ENCODE results near the gene KRT34.
A peak's percentile ranks its signal among the peaks of the same experiment; 100 is the strongest.
"Not testable (repeated sequence)": the region's sequence is repeated elsewhere in the genome, so short reads cannot be mapped to it uniquely, and the experiment has no call there.

The KRT34 gene

GRCh38 chr17:41352597-41353366 lies 29.3 kb downstream of the KRT34 start:
- no peak for TF ChIP-seq SIN3A (IDR thresholded peaks at IDR 0.05; ENCODE audit: borderline replicate concordance, insufficient read depth, low read length)
- TF ChIP-seq TAF1 (IDR thresholded peaks at IDR 0.05; ENCODE audit: borderline replicate concordance, insufficient read depth, low read length), result no peak
- peak; percentile 68 to 91 for TF ChIP-seq REST (IDR thresholded peaks at IDR 0.05; ENCODE audit: insufficient read depth in 1 of 2, low read depth in 2 of 2, low read length in 2 of 2)
- no peak for TF ChIP-seq FOXP2 (optimal IDR thresholded peaks at IDR 0.05; ENCODE audit: borderline replicate concordance, extremely low read depth, extremely low read length, insufficient read depth)
- TF ChIP-seq POLR2AphosphoS5 (IDR thresholded peaks at IDR 0.05; ENCODE audit: low read depth, low read length), result no peak

- TF ChIP-seq FOXP2 (optimal IDR thresholded peaks at IDR 0.05; ENCODE audit: borderline replicate concordance, extremely low read depth, extremely low read length, insufficient read depth), result no peak
- TF ChIP-seq REST (IDR thresholded peaks at IDR 0.05; ENCODE audit: insufficient read depth in 1 of 2, low read depth in 2 of 2, low read length in 2 of 2), result no peak
- TF ChIP-seq TAF1 (IDR thresholded peaks at IDR 0.05; ENCODE audit: borderline replicate concordance, insufficient read depth, low read length), result no peak
- no peak for TF ChIP-seq SIN3A (IDR thresholded peaks at IDR 0.05; ENCODE audit: borderline replicate concordance, insufficient read depth, low read length)
- no peak for TF ChIP-seq POLR2AphosphoS5 (IDR thresholded peaks at IDR 0.05; ENCODE audit: low read depth, low read length)
Measured at GRCh38 chr17:41351177-41351576, 30.9 kb downstream of the KRT34 start.

GRCh38 chr17:41350381-41350878 lies 31.7 kb downstream of the KRT34 start, which contains the start of gene KRT33A:
TSS of gene KRT33A (minus strand) at chr17:41350828. CDS start at chr17:41350767, 61 bp downstream.
- TF ChIP-seq POLR2AphosphoS5 (IDR thresholded peaks at IDR 0.05; ENCODE audit: low read depth, low read length); SIN3A (IDR thresholded peaks at IDR 0.05; ENCODE audit: borderline replicate concordance, insufficient read depth, low read length); REST (IDR thresholded peaks at IDR 0.05; ENCODE audit: insufficient read depth in 1 of 2, low read depth in 2 of 2, low read length in 2 of 2): not testable (repeated sequence)

- TF ChIP-seq POLR2AphosphoS5 (IDR thresholded peaks at IDR 0.05; ENCODE audit: low read depth, low read length), result no peak
- no peak for TF ChIP-seq REST (IDR thresholded peaks at IDR 0.05; ENCODE audit: insufficient read depth in 1 of 2, low read depth in 2 of 2, low read length in 2 of 2)
- no peak for TF ChIP-seq TAF1 (IDR thresholded peaks at IDR 0.05; ENCODE audit: borderline replicate concordance, insufficient read depth, low read length)
- TF ChIP-seq SIN3A (IDR thresholded peaks at IDR 0.05; ENCODE audit: borderline replicate concordance, insufficient read depth, low read length), result no peak
- no peak for TF ChIP-seq FOXP2 (optimal IDR thresholded peaks at IDR 0.05; ENCODE audit: borderline replicate concordance, extremely low read depth, extremely low read length, insufficient read depth)
Measured at GRCh38 chr17:41347869-41348760, 34.0 kb downstream of the KRT34 start.
